Measurements from ENCODE around the gene PRTFDC1. TPM values are rescaled to one million over a fixed set of nuclear protein-coding genes. Genes with fewer than 3 reads are reported as not detected.

The PRTFDC1 gene
- total RNA-seq, 2 donors from 2014 or later: 14.5 to 18.3 TPM

DNA sequence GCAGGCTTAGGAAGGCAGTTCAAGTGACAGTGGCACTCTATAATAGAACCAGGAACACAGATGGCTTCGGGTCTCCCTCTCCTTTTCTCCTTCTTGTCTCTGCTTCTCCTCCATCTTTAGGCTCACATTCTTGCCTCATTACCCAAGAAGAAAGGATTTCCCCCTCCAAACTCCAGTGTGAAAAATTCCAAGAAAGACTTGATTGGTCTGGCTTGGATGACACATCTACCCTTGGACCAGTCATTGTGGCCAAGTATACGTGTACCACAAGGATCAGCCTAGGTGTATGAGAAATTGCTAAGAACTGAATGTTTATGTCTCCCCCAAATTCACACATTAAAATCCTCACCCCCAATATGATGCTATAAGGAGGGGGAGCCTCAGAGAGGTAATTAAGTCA, 53.9 kb downstream of the PRTFDC1 start:
- no peak overlapping the region for H3K4me3 ChIP-seq (ENCODE audit: low read length)
- 98 to 100% methylated on average over 1 to 2 of the region's 2 CpGs for WGBS, 2 experiments (ENCODE audit: insufficient coverage in 1 of 2, insufficient read length in 1 of 2)
- TF ChIP-seq, protein P1, sequence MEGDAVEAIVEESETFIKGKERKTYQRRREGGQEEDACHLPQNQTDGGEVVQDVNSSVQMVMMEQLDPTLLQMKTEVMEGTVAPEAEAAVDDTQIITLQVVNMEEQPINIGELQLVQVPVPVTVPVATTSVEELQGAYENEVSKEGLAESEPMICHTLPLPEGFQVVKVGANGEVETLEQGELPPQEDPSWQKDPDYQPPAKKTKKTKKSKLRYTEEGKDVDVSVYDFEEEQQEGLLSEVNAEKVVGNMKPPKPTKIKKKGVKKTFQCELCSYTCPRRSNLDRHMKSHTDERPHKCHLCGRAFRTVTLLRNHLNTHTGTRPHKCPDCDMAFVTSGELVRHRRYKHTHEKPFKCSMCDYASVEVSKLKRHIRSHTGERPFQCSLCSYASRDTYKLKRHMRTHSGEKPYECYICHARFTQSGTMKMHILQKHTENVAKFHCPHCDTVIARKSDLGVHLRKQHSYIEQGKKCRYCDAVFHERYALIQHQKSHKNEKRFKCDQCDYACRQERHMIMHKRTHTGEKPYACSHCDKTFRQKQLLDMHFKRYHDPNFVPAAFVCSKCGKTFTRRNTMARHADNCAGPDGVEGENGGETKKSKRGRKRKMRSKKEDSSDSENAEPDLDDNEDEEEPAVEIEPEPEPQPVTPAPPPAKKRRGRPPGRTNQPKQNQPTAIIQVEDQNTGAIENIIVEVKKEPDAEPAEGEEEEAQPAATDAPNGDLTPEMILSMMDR (conservative IDR thresholded peaks at IDR 0.05): no peak
- Mint-ChIP-seq H3K27ac (no peak overlapping the region), H3K4me3 (no peak overlapping the region), H3K9me3 (no peaks in the 10 kb centered on the region), H3K4me1 (peaks cover 18% of the 10 kb centered on the region), H3K36me3 (ENCODE audit: low read depth) (peaks cover 2% of the 10 kb centered on the region), H3K27me3 (ENCODE audit: insufficient read depth) (no peaks in the 10 kb centered on the region)
- no peaks in the 10 kb centered on the region for H3K36me3 ChIP-seq (ENCODE audit: control insufficient read depth, insufficient read depth, low read length)
- DNase-seq: no peak
- H3K4me1 ChIP-seq (ENCODE audit: control insufficient read depth, insufficient read depth, low read length): no peaks in the 10 kb centered on the region
- H3K27me3 ChIP-seq (ENCODE audit: control insufficient read depth, insufficient read depth, low read length, poor library complexity, severe bottlenecking): no peaks in the 10 kb centered on the region
- no peak overlapping the region for H3K27ac ChIP-seq (ENCODE audit: low read depth, low read length)
- no peaks in the 10 kb centered on the region for H3K9me3 ChIP-seq (ENCODE audit: control insufficient read depth, low read length)
- no peak overlapping the region for H3K9ac ChIP-seq (ENCODE audit: extremely low read depth, low read length, poor library complexity, severe bottlenecking)

DNA sequence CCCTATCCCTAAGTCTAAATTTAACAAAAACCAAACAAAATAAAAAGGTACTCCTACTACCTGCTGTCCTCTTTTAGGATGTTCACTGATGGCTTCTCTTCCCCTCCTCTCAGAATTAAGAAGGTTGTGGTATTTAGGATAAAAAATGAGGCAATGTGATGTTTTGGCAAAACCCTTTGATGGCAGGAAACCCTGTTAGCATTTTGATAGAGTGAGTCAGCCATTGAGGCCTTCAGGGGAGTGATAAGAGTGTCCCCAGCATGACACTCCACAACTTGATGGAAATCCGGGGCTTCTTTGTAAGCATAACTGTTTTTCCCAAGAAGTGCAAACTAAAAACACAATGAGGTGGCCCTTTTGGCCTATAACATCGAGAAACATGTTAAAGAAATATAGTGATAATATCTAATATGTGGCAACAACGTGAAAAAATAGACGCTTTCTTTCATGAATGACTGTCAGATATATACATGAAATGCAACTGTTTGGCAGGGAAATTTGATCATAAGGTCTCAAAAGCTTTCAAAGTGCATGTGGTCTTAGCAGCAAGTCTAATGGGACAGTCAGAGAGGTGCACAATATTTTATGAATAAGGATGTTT, 55.0 kb downstream of the PRTFDC1 start:
- H3K9ac ChIP-seq (ENCODE audit: extremely low read depth, low read length, poor library complexity, severe bottlenecking): no peak overlapping the region
- Mint-ChIP-seq H3K4me3 (no peak overlapping the region), H3K9me3 (no peaks in the 10 kb centered on the region), H3K27me3 (ENCODE audit: insufficient read depth) (no peaks in the 10 kb centered on the region), H3K36me3 (ENCODE audit: low read depth) (peaks cover 2% of the 10 kb centered on the region), H3K4me1 (peaks cover 18% of the 10 kb centered on the region), H3K27ac (peak overlapping the region; percentile 54)
- no peaks in the 10 kb centered on the region for H3K27me3 ChIP-seq (ENCODE audit: control insufficient read depth, insufficient read depth, low read length, poor library complexity, severe bottlenecking)
- DNase-seq: peak; percentile 45
- H3K9me3 ChIP-seq (ENCODE audit: control insufficient read depth, low read length): no peaks in the 10 kb centered on the region
- TF ChIP-seq, protein P1 (conservative IDR thresholded peaks at IDR 0.05): no peak
- 53 to 55% methylated on average over 4 of the region's 4 CpGs for WGBS, 2 experiments (ENCODE audit: insufficient coverage in 1 of 2, insufficient read length in 1 of 2)
- no peaks in the 10 kb centered on the region for H3K36me3 ChIP-seq (ENCODE audit: control insufficient read depth, insufficient read depth, low read length)
- H3K4me1 ChIP-seq (ENCODE audit: control insufficient read depth, insufficient read depth, low read length): no peaks in the 10 kb centered on the region
- no peak overlapping the region for H3K27ac ChIP-seq (ENCODE audit: low read depth, low read length)
- H3K4me3 ChIP-seq (ENCODE audit: low read length): no peak overlapping the region

DNA sequence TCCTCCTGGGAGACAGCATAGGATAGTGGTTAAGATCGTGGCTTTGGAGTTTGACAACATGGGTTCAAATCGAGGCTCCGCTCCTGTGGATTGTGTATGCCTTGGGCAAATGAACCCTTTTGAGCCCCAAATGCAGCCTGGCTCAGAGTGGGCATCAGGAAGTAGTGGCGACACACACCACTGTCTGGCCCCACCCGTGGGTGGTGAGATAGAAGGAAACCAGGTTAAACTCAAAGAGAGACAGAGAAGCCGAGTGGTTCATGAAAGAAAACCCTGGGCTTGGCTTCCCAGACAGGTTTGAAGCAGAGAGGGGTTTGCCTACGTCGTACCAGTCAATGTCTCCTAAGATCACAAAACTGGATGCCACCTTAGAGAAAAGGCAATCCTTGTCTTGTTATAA, 57.7 kb downstream of the PRTFDC1 start:
- peaks cover 2% of the 10 kb centered on the region for H3K36me3 Mint-ChIP-seq (ENCODE audit: low read depth)
- no peaks in the 10 kb centered on the region for H3K9me3 ChIP-seq (ENCODE audit: control insufficient read depth, low read length)
- H3K27me3 Mint-ChIP-seq (ENCODE audit: insufficient read depth): no peaks in the 10 kb centered on the region
- no peak overlapping the region for H3K9ac ChIP-seq (ENCODE audit: extremely low read depth, low read length, poor library complexity, severe bottlenecking)
- no peak overlapping the region for H3K4me3 Mint-ChIP-seq
- no peaks in the 10 kb centered on the region for H3K36me3 ChIP-seq (ENCODE audit: control insufficient read depth, insufficient read depth, low read length)
- H3K4me3 ChIP-seq (ENCODE audit: low read length): no peak overlapping the region
- H3K27me3 ChIP-seq (ENCODE audit: control insufficient read depth, insufficient read depth, low read length, poor library complexity, severe bottlenecking): no peaks in the 10 kb centered on the region
- H3K9me3 Mint-ChIP-seq: no peaks in the 10 kb centered on the region
- H3K4me1 ChIP-seq (ENCODE audit: control insufficient read depth, insufficient read depth, low read length): no peaks in the 10 kb centered on the region
- H3K27ac ChIP-seq (ENCODE audit: low read depth, low read length): no peak overlapping the region
- H3K27ac Mint-ChIP-seq: no peak overlapping the region
- DNase-seq: no peak
- H3K4me1 Mint-ChIP-seq: peaks cover 10% of the 10 kb centered on the region
- WGBS, 2 experiments (ENCODE audit: insufficient coverage in 1 of 2, insufficient read length in 1 of 2): 91 to 94% methylated on average over 8 of the region's 8 CpGs
- TF ChIP-seq, protein P1 (conservative IDR thresholded peaks at IDR 0.05): no peak

All from endodermal cell (in vitro differentiated cells).